Panc1 (cell line): ENCODE results near the gene GPHN. TPM values are rescaled to one million over a fixed set of nuclear protein-coding genes. Genes with fewer than 3 reads are reported as not detected.

Experiments
- ATAC-seq: fragments of 200-7000 bp; cut with Tn5 transposase; 2 replicates; pipeline ENCODE4 v1.9.1; 2020; ENCODE audit warnings: mild to moderate bottlenecking, moderate library complexity
- BruUV-seq: library from RNA; stranded (reverse); fragments of 400-500 nt; replicated peaks from 2 replicates; lab custom pipeline; 2021; lab: Mats Ljungman, UMichigan
- CTCF ChIA-PET: fragments of 300-600 bp; sonication (Branson Sonifier 250); formaldehyde crosslinking; loops from one replicate; lab custom pipeline; 2022; ENCODE audit warnings: antibody characterized with exemption; lab: Charles Lee
- POLR2A ChIA-PET: fragments of 300-600 bp; sonication (Branson Sonifier 250); formaldehyde crosslinking; loops from one replicate; lab custom pipeline; 2022; ENCODE audit warnings: antibody characterized with exemption; lab: Charles Lee
- DNase-seq: peaks from one replicate; pipeline ENCODE4 v3.0.0-alpha.2; 2010; ENCODE audit warnings: low read depth, low spot score
- H3K27ac ChIP-seq: 2 replicates; pipeline ENCODE4 v1.5.1; 2011; ENCODE audit warnings: mild to moderate bottlenecking, low read length, inconsistent platforms
- H3K27me3 ChIP-seq: fragments of 200-500 bp; sonication (Bioruptor generic); 2 replicates; pipeline ENCODE4 v1.6.0; 2014; ENCODE audit warnings: low read length, inconsistent platforms; ENCODE audit not compliant: control insufficient read depth, insufficient read depth
- H3K36me3 ChIP-seq: fragments of 200-500 bp; sonication (Bioruptor generic); 2 replicates; pipeline ENCODE4 v1.5.1; 2014; ENCODE audit warnings: inconsistent platforms, mild to moderate bottlenecking, low read length, moderate library complexity; ENCODE audit not compliant: control insufficient read depth, insufficient read depth
- H3K4me1 ChIP-seq: 2 replicates; pipeline ENCODE4 v1.5.1; 2011; ENCODE audit warnings: inconsistent platforms, mild to moderate bottlenecking, low read length, moderate library complexity; ENCODE audit not compliant: control insufficient read depth, insufficient read depth
- H3K4me3 ChIP-seq, 2 experiments: 2 replicates each; pipeline ENCODE4 v1.5.1; 2011 to 2012; ENCODE audit warnings: low read depth in 2 of 2, low read length in 2 of 2, mild to moderate bottlenecking in 2 of 2, inconsistent platforms in 1 of 2, moderate library complexity in 1 of 2
- H3K9me3 ChIP-seq: fragments of 200-500 bp; sonication (Bioruptor generic); 2 replicates; pipeline ENCODE4 v1.5.1; 2014; ENCODE audit warnings: low read depth, mild to moderate bottlenecking, inconsistent platforms, low read length, moderate library complexity; ENCODE audit not compliant: control insufficient read depth, insufficient read depth
- CTCF ChIP-seq: fragments of 450-650 bp; IDR thresholded peaks from 2 replicates; pipeline ENCODE4 v1.5.1; 2017; ENCODE audit warnings: mild to moderate bottlenecking
- POLR2AphosphoS5 ChIP-seq: IDR thresholded peaks from 2 replicates; pipeline ENCODE4 v1.6.1; 2012; ENCODE audit warnings: mild to moderate bottlenecking, low read depth, low read length, moderate library complexity
- REST ChIP-seq, 2 experiments: IDR thresholded peaks; 2 replicates each; pipeline ENCODE4 v1.6.1; 2011 to 2012; ENCODE audit warnings: low read depth in 2 of 2, control low read depth in 1 of 2, low read length in 1 of 2, mild to moderate bottlenecking in 1 of 2, moderate library complexity in 1 of 2; ENCODE audit not compliant: insufficient read depth in 1 of 2
- SIN3A ChIP-seq: IDR thresholded peaks from 2 replicates; pipeline ENCODE4 v1.6.1; 2012; ENCODE audit warnings: low read depth, mild to moderate bottlenecking, low read length, moderate library complexity, borderline replicate concordance; ENCODE audit not compliant: insufficient read depth
- TCF7L2 ChIP-seq: IDR thresholded peaks from 2 replicates; pipeline ENCODE4 v1.6.1; 2011; ENCODE audit warnings: mild to moderate bottlenecking, low read depth, low read length, inconsistent platforms
- in situ Hi-C: cut with HindIII; loops from 2 replicates; pipeline ENCODE4 v1.10.0; 2016; ENCODE audit warnings: low sequenced_read_pairs, low pct_unique_long_range_greater_than_20kb
- intact Hi-C: fragments of 100-400 bp; cut with micrococcal nuclease; formaldehyde crosslinking; loops from one replicate; pipeline ENCODE4 v1.10.0; 2022; ENCODE audit not compliant: unreplicated experiment
- total RNA-seq: library from RNA; stranded (reverse); gene quantifications from one replicate; pipeline ENCODE4 v1.2.1, GENCODE V29; 2021; ENCODE audit not compliant: unreplicated experiment

GPHN gene
- total RNA-seq, 1 experiment from 2014 or later, result 26.6 TPM

GRCh38 chr14:67004521-67004920, 496.6 kb downstream of the GPHN start:
- DNase-seq, result no peak
- in situ Hi-C loops (no loop called here), intact Hi-C loops (no loop called here)

GRCh38 chr14:67010602-67011001, 502.7 kb downstream of the GPHN start:
- ChIA-PET POLR2A (no interaction called here), CTCF (no interaction called here)
- Histone ChIP-seq H3K27ac (no peak overlapping the region), H3K27me3 (no peaks in the 10 kb centered on the region), H3K36me3 (no peaks in the 10 kb centered on the region), H3K9me3 (no peaks in the 10 kb centered on the region), H3K4me3 (no peak overlapping the region), H3K4me1 (no peaks in the 10 kb centered on the region)
- no TSS peak for BruUV-seq
- TF ChIP-seq SIN3A (no peak), POLR2AphosphoS5 (no peak)
- no peak for ATAC-seq
- intact Hi-C loops (no loop called here), in situ Hi-C loops (no loop called here)
- DNase-seq, result no peak

More at GRCh38 chr14:67004521-67004920, 496.6 kb downstream of the GPHN start:
- no peak overlapping the region for H3K27ac ChIP-seq
- no peaks in the 10 kb centered on the region for H3K36me3 ChIP-seq
- no peak overlapping the region for H3K4me3 ChIP-seq
- ChIA-PET POLR2A (no interaction called here), CTCF (no interaction called here)
- peaks cover 7% of the 10 kb centered on the region; the same call in 1 of the 2 replicates for H3K4me1 ChIP-seq
- no peak for ATAC-seq
- TF ChIP-seq SIN3A, result no peak
- TF ChIP-seq POLR2AphosphoS5, result no peak
- no peak for TF ChIP-seq CTCF
- no peak for TF ChIP-seq TCF7L2
- TF ChIP-seq REST (IDR thresholded peaks at IDR 0.05; ENCODE audit: insufficient read depth in 1 of 2, low read depth in 2 of 2, low read length in 1 of 2), result no peak
- H3K9me3 ChIP-seq, result no peaks in the 10 kb centered on the region
- no peaks in the 10 kb centered on the region for H3K27me3 ChIP-seq
- BruUV-seq, result no TSS peak

GRCh38 chr14:67016856-67017255, 508.9 kb downstream of the GPHN start:
- H3K9me3 ChIP-seq, result no peaks in the 10 kb centered on the region
- ChIA-PET CTCF (no interaction called here), POLR2A (interaction anchor here (0.6 kb wide), 1 partner anchor 74 kb away, joined by 3 read pairs; no protein-coding TSS in a partner anchor)
- in situ Hi-C loops, result no loop called here
- H3K4me1 ChIP-seq, result no peaks in the 10 kb centered on the region
- no peak overlapping the region for H3K27ac ChIP-seq
- no peak overlapping the region for H3K4me3 ChIP-seq
- no peaks in the 10 kb centered on the region for H3K27me3 ChIP-seq
- BruUV-seq, result no TSS peak
- TF ChIP-seq TCF7L2 (no peak), CTCF (no peak), SIN3A (no peak), POLR2AphosphoS5 (no peak), REST (IDR thresholded peaks at IDR 0.05; ENCODE audit: insufficient read depth in 1 of 2, low read depth in 2 of 2, low read length in 1 of 2) (no peak)
- ATAC-seq (no peak), DNase-seq (no peak)
- intact Hi-C loops, result no loop called here
- no peaks in the 10 kb centered on the region for H3K36me3 ChIP-seq
